GM23338 (cell line): Measurements from ENCODE around the gene ISX. TPM values are rescaled to one million over a fixed set of nuclear protein-coding genes. Genes with fewer than 3 reads are reported as not detected.

Source experiments
- ATAC-seq: fragments of 200-7000 bp; cut with Tn5 transposase; 3 replicates; pipeline ENCODE4 v1.9.1; 2020
- DNase-seq: peaks from one replicate; pipeline ENCODE4 v3.0.0-alpha.2; 2015; ENCODE audit warnings: low spot score
- H2AFZ ChIP-seq: fragments of 200-600 bp; sonication (generic); 2 replicates; pipeline ENCODE4 v1.8.0; 2016; ENCODE audit warnings: antibody characterized with exemption, mild to moderate bottlenecking, moderate library complexity
- H3F3A ChIP-seq: fragments of 200-600 bp; sonication (generic); replicated peaks from 2 replicates; pipeline ENCODE4 v1.8.0; 2017; ENCODE audit warnings: antibody characterized with exemption, mixed run types, low read depth
- H3K27ac ChIP-seq: fragments of 200-600 bp; sonication (generic); 2 replicates; pipeline ENCODE4 v1.6.1; 2016; ENCODE audit warnings: low read depth
- H3K27me3 ChIP-seq: fragments of 200-600 bp; sonication (generic); 2 replicates; pipeline ENCODE4 v1.8.0; 2016; ENCODE audit warnings: mild to moderate bottlenecking, mixed run types, moderate library complexity; ENCODE audit not compliant: insufficient read depth
- H3K36me3 ChIP-seq: fragments of 200-600 bp; sonication (generic); 2 replicates; pipeline ENCODE4 v1.8.0; 2016; ENCODE audit warnings: mild to moderate bottlenecking; ENCODE audit not compliant: insufficient read depth
- H3K4me1 ChIP-seq: fragments of 200-600 bp; sonication (generic); 2 replicates; pipeline ENCODE4 v1.8.0; 2016; ENCODE audit warnings: mild to moderate bottlenecking, moderate library complexity; ENCODE audit not compliant: insufficient read depth
- H3K4me2 ChIP-seq: fragments of 200-600 bp; sonication (generic); 2 replicates; pipeline ENCODE4 v1.7.1; 2017; ENCODE audit warnings: mixed run types
- H3K4me3 ChIP-seq: fragments of 200-600 bp; sonication (generic); 2 replicates; pipeline ENCODE4 v1.6.1; 2016; ENCODE audit warnings: mixed run types
- H3K79me2 ChIP-seq: fragments of 200-600 bp; sonication (generic); replicated peaks from 2 replicates; pipeline ENCODE4 v1.8.0; 2017; ENCODE audit warnings: mild to moderate bottlenecking; ENCODE audit not compliant: insufficient read depth
- H3K9me2 ChIP-seq: fragments of 200-600 bp; sonication (generic); 2 replicates; pipeline ENCODE4 v1.8.0; 2017; ENCODE audit not compliant: insufficient read depth
- H4K20me1 ChIP-seq: fragments of 200-600 bp; sonication (generic); replicated peaks from 2 replicates; pipeline ENCODE4 v1.8.0; 2017; ENCODE audit warnings: mild to moderate bottlenecking; ENCODE audit not compliant: insufficient read depth
- H3K27ac Mint-ChIP-seq: 2 replicates; pipeline ENCODE4 v1.8.0; 2020; ENCODE audit warnings: inconsistent platforms, mild to moderate bottlenecking, moderate library complexity, mixed read lengths
- H3K27me3 Mint-ChIP-seq: 3 replicates; pipeline ENCODE4 v1.8.0; 2022; ENCODE audit warnings: low read depth, mild to moderate bottlenecking, moderate library complexity, mixed read lengths, inconsistent platforms; ENCODE audit not compliant: insufficient read depth, poor library complexity
- H3K36me3 Mint-ChIP-seq: 3 replicates; pipeline ENCODE4 v1.8.0; 2021; ENCODE audit warnings: low read depth, mild to moderate bottlenecking, inconsistent platforms, moderate library complexity, mixed read lengths
- H3K4me1 Mint-ChIP-seq: 3 replicates; pipeline ENCODE4 v1.8.0; 2020; ENCODE audit warnings: mild to moderate bottlenecking, inconsistent platforms, mixed read lengths
- H3K4me3 Mint-ChIP-seq: 3 replicates; pipeline ENCODE4 v1.8.0; 2021; ENCODE audit warnings: moderate library complexity, mild to moderate bottlenecking, inconsistent platforms, mixed read lengths
- H3K9me3 Mint-ChIP-seq: 3 replicates; pipeline ENCODE4 v1.8.0; 2020; ENCODE audit warnings: moderate library complexity, mild to moderate bottlenecking, inconsistent platforms, mixed read lengths
- CREB1 ChIP-seq: fragments of 250-450 bp; sonication (Bioruptor Pico); IDR thresholded peaks from 2 replicates; pipeline ENCODE4 v1.5.0; 2020; ENCODE audit warnings: low read depth, mild to moderate bottlenecking, moderate library complexity
- EZH2phosphoT487 ChIP-seq: fragments of 200-600 bp; sonication (generic); IDR thresholded peaks from one replicate; pipeline ENCODE4 v1.8.1; 2018; ENCODE audit warnings: antibody characterized with exemption; ENCODE audit not compliant: unreplicated experiment
- STAT1 ChIP-seq: IDR thresholded peaks from one replicate; pipeline ENCODE4 v1.6.1; 2016; ENCODE audit warnings: antibody characterized with exemption; ENCODE audit not compliant: unreplicated experiment
- ZNF114 ChIP-seq: fragments of 250-450 bp; sonication (Bioruptor Pico); IDR thresholded peaks from 2 replicates; pipeline ENCODE4 v1.5.0; 2020; ENCODE audit warnings: mild to moderate bottlenecking, moderate library complexity
- polyA plus RNA-seq: library from polyadenylated mRNA; unstranded; fragments of >200 nt; fragmentation: Nextera tagmentation; extraction: Ambion mirVana; gene quantifications from 2 replicates; pipeline ENCODE4 v1.2.1, GENCODE V29; 2016
- total RNA-seq: library from RNA; depleted of rRNA; stranded (reverse); fragments of >200 nt; shearing (Covaris generic); gene quantifications from 2 replicates; pipeline ENCODE4 v1.2.3, GENCODE V29; 2014
- TF ChIP-seq, protein P1 (sequence below): fragments of 250-450 bp; sonication (Bioruptor Pico); IDR thresholded peaks from 2 replicates; pipeline ENCODE4 v1.5.0; 2020; ENCODE audit warnings: mild to moderate bottlenecking, moderate library complexity
- TF ChIP-seq, protein P2 (sequence below): IDR thresholded peaks from 2 replicates; pipeline ENCODE4 v1.6.1; 2016; ENCODE audit warnings: antibody characterized with exemption

Gene ISX
- total and polyA plus RNA-seq, 2 experiments from 2014 or later: not detected

DNA sequence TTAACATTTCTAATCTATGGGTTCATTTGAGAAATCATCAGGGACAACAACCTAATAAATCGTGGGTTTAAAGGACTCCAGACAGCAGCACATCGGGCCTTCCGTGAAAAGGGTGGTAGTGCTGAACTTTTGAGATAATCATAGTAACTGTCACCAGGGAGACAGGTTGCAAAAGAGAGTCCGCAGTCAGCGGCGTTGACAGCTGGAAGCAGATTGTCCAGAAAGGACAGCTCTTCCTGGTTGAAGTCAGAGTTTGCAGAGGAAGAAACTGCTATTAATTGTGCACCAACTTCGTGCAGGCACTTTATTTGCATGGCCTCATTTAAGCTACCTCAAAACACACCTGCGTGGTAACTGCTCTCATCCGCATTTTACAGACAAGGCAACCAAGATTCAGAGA is 20.5 kb upstream of the ISX start (continued):
- TF ChIP-seq, protein P1, sequence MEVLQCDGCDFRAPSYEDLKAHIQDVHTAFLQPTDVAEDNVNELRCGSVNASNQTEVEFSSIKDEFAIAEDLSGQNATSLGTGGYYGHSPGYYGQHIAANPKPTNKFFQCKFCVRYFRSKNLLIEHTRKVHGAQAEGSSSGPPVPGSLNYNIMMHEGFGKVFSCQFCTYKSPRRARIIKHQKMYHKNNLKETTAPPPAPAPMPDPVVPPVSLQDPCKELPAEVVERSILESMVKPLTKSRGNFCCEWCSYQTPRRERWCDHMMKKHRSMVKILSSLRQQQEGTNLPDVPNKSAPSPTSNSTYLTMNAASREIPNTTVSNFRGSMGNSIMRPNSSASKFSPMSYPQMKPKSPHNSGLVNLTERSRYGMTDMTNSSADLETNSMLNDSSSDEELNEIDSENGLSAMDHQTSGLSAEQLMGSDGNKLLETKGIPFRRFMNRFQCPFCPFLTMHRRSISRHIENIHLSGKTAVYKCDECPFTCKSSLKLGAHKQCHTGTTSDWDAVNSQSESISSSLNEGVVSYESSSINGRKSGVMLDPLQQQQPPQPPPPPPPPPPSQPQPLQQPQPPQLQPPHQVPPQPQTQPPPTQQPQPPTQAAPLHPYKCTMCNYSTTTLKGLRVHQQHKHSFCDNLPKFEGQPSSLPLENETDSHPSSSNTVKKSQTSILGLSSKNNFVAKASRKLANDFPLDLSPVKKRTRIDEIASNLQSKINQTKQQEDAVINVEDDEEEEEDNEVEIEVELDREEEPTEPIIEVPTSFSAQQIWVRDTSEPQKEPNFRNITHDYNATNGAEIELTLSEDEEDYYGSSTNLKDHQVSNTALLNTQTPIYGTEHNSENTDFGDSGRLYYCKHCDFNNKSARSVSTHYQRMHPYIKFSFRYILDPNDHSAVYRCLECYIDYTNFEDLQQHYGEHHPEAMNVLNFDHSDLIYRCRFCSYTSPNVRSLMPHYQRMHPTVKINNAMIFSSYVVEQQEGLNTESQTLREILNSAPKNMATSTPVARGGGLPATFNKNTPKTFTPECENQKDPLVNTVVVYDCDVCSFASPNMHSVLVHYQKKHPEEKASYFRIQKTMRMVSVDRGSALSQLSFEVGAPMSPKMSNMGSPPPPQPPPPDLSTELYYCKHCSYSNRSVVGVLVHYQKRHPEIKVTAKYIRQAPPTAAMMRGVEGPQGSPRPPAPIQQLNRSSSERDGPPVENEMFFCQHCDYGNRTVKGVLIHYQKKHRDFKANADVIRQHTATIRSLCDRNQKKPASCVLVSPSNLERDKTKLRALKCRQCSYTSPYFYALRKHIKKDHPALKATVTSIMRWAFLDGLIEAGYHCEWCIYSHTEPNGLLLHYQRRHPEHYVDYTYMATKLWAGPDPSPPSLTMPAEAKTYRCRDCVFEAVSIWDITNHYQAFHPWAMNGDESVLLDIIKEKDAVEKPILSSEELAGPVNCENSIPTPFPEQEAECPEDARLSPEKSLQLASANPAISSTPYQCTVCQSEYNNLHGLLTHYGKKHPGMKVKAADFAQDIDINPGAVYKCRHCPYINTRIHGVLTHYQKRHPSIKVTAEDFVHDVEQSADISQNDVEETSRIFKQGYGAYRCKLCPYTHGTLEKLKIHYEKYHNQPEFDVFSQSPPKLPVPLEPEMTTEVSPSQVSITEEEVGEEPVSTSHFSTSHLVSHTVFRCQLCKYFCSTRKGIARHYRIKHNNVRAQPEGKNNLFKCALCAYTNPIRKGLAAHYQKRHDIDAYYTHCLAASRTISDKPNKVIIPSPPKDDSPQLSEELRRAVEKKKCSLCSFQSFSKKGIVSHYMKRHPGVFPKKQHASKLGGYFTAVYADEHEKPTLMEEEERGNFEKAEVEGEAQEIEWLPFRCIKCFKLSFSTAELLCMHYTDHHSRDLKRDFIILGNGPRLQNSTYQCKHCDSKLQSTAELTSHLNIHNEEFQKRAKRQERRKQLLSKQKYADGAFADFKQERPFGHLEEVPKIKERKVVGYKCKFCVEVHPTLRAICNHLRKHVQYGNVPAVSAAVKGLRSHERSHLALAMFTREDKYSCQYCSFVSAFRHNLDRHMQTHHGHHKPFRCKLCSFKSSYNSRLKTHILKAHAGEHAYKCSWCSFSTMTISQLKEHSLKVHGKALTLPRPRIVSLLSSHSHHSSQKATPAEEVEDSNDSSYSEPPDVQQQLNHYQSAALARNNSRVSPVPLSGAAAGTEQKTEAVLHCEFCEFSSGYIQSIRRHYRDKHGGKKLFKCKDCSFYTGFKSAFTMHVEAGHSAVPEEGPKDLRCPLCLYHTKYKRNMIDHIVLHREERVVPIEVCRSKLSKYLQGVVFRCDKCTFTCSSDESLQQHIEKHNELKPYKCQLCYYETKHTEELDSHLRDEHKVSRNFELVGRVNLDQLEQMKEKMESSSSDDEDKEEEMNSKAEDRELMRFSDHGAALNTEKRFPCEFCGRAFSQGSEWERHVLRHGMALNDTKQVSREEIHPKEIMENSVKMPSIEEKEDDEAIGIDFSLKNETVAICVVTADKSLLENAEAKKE (CRISPR knock-in tag): no peak
- TF ChIP-seq ZNF114: no peak
- no peak for TF ChIP-seq EZH2phosphoT487
- no peak for TF ChIP-seq STAT1

DNA sequence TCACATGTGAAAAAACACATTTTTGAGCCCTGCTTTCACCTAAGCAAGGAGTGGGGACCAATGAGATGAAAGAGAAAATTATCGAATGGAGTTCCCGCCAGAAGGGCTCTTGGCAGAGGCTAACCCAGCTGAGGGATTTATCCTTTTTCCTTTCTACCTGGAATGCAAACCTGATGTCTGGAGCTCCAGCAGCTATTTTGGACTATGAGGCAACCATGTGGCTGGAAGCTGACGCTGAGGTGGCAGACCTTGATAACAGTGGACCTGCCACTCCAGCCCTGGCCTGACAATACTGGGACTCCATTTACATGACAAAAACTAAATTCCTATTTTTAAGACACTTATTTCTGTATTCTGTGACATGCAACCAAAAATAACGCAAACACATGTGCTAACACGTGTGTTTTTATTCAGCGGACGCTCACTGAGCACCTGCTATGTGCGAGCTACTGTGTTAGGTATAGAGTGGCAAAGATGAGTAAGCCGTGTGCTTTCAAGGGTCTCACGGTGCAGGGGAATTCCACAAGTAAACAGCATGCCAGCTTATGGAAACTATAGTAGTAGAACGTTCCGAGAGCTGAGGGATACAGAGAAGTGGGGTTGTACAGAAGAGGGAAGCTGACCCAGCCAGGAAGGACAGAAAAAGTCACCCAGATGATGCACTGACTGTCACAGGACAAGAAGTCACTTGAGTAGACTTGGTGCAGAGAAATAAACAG is 19.1 kb upstream of the ISX start:
- Mint-ChIP-seq H3K36me3 (peaks cover 7% of the 10 kb centered on the region; the same call in 1 of the 3 replicates), H3K4me3 (no peak overlapping the region), H3K27me3 (peaks cover 11% of the 10 kb centered on the region), H3K9me3 (peaks cover 52% of the 10 kb centered on the region), H3K27ac (no peak overlapping the region), H3K4me1 (peaks cover 4% of the 10 kb centered on the region; the same call in 2 of the 3 replicates)
- H4K20me1 ChIP-seq: no peaks in the 10 kb centered on the region
- H3K27me3 ChIP-seq: no peaks in the 10 kb centered on the region
- H3K9me2 ChIP-seq: peaks cover 5% of the 10 kb centered on the region; the same call in 1 of the 2 replicates
- peaks cover 2% of the 10 kb centered on the region; the same call in 1 of the 2 replicates for H3K4me1 ChIP-seq
- no peak overlapping the region for H3K4me2 ChIP-seq
- no peak for DNase-seq
- no peak overlapping the region for H3K27ac ChIP-seq
- H3K36me3 ChIP-seq: no peaks in the 10 kb centered on the region; the same call in 1 of the 2 replicates
- H2AFZ ChIP-seq: no peak overlapping the region
- H3F3A ChIP-seq: no peaks in the 10 kb centered on the region
- no peak for ATAC-seq
- no peaks in the 10 kb centered on the region for H3K79me2 ChIP-seq
- H3K4me3 ChIP-seq: no peak overlapping the region
- TF ChIP-seq CREB1 (no peak), EZH2phosphoT487 (no peak)
- TF ChIP-seq, protein P2, sequence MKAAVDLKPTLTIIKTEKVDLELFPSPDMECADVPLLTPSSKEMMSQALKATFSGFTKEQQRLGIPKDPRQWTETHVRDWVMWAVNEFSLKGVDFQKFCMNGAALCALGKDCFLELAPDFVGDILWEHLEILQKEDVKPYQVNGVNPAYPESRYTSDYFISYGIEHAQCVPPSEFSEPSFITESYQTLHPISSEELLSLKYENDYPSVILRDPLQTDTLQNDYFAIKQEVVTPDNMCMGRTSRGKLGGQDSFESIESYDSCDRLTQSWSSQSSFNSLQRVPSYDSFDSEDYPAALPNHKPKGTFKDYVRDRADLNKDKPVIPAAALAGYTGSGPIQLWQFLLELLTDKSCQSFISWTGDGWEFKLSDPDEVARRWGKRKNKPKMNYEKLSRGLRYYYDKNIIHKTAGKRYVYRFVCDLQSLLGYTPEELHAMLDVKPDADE: no peak
- TF ChIP-seq, protein P1 (CRISPR knock-in tag): no peak
